GM20431 (cell line): ENCODE results near the gene PEPD.
"Not testable (repeated sequence)": the region's sequence is repeated elsewhere in the genome, so short reads cannot be mapped to it uniquely, and the experiment has no call there.

Experiments
- in situ Hi-C: fragments of 300-500 bp; cut with MseI, MboI; formaldehyde crosslinking; loops from one replicate; pipeline ENCODE4 v1.15.0; 2020; ENCODE audit warnings: low sequenced_read_pairs; ENCODE audit not compliant: unreplicated experiment

Gene PEPD

DNA sequence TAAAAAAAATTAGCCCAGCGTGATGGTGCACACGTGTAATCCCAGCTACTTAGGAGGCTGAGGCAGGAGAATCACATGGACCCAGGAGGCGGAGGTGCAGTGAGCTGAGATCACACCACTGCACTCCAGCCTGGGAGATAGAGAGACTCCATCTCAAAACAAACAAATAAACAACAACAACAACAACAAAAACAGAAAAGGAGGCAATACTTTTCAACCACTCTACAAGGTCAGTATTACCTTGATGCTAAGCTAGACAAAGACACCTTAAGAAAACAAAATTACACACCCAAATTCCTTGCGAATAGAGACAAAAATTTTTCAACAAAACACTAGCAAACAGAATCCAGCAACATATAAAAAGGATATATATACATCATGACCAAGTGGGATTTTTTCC, 39.7 kb downstream of the PEPD start:
- in situ Hi-C loops = no loop called here

DNA sequence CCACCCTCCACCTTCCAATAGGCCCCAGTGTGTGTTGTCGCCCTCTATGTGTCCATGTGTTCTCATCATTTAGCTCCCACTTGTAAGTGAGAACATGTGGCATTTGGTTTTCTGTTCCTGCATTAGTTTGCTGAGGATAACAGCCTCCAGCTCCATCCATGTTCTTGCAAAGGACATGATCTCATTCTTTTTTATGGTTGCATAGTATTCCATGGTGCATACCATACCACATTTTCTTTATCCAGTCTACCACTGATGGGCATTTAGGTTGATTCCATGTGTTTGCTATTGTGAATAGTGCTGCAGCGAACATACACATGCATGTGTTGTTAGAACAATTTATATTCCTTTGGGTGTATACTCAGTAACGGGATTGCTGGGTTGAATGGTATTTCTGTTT, 42.0 kb downstream of the PEPD start:
- in situ Hi-C loops = not testable (repeated sequence)

DNA sequence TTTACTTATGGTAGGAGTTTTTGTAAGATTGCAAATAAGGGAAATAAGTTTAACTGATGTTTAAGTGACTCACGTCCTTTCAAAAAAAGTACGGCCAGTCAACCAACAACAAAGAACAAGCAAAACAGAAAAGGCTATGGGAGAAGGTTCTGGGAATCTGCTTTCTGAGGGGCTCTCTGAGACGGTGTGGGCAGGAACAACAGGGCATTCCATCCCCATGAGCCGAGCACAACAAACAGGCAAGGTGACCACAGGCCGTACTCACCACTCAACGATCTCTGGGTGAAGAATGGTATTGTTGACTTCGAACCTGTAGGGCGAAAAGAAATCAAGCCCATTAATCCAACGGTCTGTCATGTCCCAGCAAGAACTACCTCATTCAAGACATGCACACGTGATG, 43.8 kb downstream of the PEPD start:
- in situ Hi-C loops = no loop called here

DNA sequence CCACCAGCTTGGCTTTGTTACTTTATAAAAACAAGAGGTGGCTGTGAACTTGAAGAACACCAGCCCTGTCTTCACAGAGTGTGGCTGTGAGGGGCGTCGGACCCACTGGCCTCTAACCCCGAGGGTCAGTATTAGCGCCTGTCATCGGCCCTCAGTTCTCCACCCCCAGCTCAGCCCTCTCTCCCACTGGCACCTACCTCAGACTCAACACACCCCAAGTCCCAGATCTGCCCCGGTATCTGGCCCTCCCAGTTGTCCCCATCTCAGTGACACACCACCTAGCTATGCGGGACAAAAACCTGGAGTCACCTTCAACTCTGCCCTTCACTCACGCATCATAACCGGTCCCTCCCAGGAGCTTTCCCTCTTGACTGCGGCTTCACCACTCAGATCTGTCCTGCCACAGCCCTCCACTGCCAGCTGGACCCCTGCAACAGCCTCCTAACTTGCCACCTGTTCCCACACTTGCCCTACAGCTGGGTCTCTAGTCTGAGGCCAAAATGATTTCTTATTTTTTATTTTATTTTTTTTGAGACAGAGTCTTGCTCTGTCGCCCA, 45.4 kb downstream of the PEPD start:
- in situ Hi-C loops = no loop called here

DNA sequence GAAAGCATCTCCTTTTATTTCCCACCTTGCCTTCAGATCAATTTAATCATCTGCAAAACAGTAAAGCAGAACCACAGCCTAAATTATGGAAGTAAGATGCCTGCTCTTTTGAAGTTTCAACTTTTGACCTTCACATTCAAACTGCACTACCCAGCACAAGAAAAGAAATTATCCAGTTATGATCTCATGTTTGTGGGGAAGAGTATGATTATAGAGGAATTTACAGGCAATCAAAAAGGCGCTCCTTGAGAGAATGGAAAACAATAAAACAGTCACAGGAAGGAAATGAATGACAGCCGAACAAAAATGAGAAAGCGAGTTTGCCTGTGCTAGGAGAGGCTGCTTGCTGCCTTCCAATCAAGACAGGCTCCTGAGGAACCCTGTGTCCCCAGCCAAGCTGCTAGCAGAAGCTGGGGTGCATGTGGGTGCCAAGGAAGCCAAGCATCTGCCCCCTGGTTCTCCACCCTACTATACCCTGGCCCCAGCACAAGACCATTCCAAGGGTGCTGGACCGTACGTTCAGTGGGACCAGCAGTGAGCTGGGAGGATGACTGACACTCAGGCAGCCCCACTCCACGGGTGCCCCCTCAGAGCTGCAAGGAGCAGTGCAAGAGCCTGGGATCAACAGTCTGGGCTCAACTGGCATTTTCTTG, 47.8 kb downstream of the PEPD start:
- in situ Hi-C loops = no loop called here

DNA sequence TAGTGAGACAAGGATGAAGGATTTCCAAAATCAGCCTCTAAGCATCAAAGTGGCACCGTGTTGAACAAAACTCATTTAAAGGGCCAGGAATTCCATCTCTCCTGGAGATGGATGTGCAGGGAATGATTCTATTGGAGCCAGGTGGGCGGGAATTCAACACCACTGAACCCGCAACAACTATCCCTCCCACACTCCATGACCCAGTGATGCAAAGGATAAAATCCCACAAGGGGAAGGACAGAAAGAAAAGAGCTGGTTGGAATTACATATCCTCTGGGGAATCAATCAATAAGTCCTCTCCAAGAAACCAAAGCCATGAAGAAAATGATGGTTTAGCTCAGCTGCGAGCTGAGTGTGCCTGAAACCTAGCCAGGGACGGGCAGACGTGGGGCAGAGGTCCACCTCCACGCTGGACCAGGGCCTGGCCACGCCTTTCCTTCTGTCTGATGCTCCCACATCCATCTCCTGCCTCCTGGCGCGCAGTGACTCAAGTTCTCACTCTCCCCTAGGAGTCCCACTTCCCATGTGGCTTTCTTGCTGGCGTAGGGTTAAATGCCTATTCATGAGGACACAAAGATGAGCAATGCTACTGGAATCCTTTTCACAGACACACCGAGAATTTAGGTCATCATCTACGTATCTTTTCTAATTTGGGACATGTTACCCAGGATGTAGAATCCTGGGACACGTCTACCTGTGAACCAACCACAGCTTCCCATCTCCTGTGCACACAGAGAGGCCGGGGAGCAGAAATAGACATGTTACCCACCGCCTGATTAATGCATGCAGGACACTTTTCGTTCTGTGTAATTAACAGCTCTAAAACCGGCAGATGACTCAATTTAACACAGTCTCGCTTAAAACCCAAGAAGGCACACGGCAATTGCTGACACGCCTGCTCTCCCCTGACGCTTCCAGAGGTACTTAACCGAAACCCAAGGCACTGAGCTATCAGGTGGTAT, 48.6 kb downstream of the PEPD start:
- in situ Hi-C loops = no loop called here

DNA sequence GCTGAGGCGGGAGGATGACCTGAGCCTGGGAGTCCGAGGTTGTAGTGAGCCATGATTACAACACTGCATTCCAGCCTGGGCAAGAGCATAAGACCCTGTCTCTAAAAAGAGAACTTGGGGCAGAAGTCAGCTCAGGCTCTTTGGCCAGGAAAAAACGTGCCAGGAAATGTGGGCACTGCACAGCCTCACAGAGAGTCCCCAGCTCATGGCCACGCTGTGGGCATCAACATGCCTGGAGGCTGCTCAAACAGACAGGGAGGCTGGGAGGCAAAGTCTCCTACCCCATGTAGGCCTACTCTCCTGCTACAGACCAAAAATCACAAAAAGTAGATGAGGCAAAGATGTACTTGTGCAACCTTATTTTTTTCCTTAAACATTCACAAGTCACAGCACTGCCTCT, 49.4 kb downstream of the PEPD start:
- in situ Hi-C loops = no loop called here

DNA sequence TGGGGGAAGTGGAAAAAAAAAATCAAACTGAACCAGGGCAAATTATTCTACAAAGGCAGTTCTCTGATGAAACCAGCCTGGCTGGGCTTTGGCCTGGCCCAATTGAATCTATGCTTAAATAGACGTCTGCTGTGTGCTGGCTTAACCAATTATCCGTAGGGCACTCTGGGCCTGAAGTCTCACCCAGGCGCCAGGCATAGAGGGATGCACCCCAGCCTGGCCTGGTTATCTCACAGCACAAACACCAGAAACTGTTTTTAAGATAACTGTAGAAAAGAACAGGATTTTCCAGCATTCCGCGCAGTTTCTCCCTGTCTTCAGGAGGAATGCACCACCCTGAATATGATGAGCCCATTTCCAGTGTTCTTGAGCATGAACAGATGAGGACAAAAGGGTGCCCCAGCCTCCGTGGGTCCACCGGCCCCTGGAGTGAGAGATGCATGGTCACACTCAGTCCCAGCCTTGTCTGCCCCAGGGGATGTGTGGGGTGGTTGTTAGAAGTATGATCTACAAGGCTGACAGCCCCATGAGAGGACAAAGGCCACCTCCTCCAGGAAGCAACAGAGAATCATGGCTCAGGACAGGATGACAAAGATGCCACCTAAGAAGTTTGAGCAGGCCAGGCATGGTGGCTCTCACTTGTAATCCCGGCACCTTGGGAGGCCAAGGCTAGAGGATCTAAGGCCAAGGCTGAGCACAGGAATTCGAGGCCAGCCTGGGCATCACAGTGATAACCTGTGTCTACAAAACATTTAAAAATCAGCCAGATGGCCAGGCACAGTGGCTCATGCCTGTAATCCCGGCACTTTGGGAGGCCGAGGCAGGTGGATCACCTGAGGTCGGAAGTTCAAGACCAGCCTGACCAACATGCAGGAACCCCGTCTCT, 50.2 kb downstream of the PEPD start:
- in situ Hi-C loops = no loop called here

DNA sequence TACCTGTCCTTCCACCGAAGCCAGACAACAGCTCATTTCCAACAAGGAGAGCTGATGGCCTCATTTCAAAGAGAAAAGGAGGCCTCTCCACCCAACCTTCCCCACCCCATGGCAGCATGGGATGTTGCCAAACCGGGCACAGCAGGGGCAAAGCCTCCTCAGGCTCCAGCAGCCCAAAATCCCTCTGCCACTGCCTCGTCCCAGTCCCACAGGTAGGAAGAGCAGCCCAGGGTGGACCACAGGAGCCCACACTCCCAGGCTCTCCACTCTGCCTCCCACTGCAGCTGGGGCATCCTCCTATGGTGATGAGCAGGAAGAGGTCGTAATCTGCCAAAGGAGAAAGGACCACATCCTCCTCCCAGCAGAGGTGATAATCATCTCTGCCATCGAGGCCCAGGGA, 50.9 kb downstream of the PEPD start:
- in situ Hi-C loops = no loop called here

DNA sequence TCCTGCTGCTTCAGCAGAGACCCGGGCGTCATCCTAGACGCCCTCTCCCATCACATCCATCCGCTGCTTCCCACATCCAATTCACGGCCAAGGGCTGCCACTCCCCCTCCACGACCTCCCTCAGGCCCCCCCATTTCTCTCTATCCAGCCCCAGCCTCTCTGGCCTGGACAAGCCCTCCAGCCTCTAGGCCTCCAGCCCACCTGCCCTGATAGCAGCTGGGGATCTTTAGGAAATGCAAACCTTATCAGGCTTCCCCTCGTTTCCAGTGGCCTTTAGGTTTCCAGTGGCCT, 51.6 kb downstream of the PEPD start:
- in situ Hi-C loops = no loop called here

DNA sequence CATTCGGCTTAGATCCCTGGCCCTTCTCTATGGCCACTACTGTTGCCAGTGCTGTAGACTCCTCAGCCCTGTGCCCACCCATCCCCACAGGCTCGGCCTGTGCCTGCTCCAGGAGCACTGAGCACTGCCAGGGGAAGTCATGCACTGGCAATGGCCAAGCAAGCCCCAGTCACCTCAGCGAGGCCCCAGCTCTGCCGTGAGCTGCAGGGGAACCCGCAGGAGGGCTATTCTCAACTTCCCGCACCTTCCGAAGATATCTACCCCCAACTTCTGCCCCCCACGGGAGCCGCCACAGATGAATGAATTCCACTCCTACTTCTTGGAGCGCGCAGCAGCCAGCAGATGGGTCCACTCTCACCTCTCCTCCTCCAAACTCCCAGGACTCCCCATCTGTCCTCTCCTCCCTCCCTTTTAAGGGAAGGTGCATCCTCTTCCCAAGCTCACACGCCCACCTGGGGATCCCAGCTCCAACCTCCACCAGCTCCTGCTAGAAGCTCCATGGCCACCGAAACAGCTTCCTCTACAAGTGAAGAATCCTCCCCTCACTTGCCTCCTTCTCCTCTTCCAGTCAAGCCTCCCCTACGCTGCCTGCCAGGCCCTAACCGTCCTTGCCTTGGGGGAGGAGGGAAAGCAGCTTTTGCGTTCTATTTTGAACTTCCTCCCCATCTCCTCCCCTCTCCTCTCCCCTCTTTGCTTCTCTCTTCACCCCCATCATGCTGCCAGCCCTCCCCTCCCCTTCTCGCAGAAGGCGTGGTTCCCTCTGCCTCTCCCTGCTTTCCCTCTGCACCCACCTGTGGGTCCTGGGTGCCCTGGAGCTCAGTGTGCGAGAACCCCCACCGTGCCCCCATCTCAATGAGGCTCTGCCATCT, 52.2 kb downstream of the PEPD start:
- in situ Hi-C loops = no loop called here

DNA sequence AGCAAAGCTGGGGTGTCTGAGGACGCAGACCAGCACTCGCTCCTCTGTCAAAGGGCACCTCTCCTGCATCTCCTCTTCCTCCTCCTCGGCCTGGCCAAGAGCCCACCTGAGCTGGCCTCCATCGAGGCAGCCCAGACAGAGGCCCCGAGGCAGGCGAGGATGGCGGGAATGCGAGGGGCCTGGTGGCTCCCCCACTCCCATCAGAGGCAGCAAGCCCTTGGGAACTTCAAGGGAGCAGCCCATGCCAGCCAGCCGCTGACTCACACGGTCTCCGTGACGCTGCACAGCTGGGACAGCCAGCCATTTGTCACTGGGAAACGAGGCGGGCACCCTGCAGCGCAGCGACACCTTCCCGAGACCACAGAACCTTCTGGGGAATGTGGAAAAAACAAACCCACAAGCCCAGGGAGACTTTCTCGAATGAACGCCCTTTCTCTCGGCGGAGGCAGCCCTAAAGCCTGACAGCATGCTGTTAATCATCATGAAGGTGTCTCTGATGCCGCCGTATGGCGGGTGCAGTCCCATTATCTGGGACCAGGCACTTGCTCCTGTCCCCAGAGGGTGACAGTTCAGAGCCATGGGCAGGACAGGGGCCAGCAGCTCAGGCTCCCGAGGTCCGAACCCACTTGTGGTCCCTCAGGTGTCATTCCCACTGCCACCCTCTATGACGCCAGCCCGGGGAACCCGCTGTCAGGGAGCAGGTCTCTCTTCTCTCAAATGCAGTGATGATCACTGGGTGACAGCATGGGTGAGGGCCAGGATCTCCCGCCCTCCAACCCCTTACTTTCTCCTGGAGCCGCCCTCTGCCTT, 53.0 kb downstream of the PEPD start:
- in situ Hi-C loops = no loop called here

DNA sequence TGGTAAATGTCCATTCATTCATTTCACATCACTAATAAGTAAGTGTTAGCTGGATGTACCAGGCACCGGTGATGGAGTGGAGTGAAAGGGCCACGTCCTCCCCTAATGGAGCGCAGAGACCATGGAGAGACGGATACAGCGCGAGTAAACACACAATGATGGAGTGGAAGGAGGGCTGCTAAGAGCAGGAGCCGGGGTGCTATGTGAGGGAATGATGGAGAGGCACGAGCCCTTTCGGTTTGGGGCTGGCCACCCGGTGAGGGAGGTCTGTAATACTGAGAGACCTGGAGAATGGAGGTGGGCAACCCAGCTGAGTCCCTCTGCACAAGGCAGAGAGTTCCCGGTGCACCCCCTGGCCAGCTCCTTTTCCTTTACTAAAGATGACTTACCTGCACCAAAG, 53.7 kb downstream of the PEPD start:
- in situ Hi-C loops = no loop called here

DNA sequence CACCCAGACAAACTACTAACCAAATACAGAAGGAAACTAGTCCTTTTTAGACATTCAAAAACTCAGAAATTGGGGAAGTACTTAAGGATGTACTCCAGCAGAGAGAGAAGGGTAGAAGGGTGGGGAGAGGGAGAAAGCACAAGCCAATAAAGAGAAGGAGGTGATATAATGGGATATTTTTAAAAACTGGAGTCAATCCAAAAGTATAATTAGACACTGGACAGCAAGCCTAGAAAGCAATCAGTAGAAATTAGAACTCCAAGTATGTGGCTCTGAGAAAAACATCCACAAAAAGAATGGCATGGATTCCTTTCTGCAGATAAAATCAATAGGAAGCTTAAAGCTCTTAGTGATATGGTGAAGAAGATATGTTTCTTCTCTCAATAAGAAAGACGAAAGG, 55.8 kb downstream of the PEPD start:
- in situ Hi-C loops = no loop called here

DNA sequence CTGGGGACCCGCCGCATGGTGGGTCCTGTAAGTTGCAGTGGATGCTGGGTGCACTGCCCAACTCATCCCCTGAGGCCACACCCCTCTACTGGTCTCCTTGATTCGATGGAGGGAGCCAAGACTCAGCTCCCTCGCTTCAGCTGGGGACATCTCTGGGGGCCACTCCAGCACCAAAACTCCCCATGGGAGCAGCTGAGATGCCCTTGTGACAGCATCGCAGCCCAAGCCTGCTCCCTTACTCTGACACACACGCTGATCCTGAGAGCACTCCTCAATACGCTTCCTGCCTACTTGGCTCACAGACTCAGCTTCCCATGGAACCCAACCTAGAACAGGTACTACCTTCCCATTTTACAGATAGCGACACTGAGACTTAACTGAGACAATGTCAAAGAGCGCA, 56.2 kb downstream of the PEPD start:
- in situ Hi-C loops = no loop called here

DNA sequence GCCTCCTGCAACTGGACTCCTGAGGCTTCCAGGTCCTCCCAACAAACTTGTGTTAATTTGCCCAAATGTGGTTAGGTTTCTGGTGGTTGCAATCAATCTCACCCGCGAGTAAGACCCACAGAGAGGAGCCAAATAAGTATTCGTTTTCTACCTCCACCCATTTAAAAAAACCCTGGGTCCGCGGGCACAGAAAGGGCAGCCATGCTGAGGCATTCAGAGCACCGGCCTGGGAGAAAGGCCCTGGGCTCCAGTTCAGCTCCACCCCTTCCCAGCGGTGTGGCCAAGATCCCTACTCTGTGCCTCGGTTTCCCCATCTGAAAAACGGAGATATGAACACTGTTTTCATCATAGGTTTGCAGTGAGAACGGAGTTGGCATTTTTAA, 56.9 kb downstream of the PEPD start:
- in situ Hi-C loops = no loop called here

DNA sequence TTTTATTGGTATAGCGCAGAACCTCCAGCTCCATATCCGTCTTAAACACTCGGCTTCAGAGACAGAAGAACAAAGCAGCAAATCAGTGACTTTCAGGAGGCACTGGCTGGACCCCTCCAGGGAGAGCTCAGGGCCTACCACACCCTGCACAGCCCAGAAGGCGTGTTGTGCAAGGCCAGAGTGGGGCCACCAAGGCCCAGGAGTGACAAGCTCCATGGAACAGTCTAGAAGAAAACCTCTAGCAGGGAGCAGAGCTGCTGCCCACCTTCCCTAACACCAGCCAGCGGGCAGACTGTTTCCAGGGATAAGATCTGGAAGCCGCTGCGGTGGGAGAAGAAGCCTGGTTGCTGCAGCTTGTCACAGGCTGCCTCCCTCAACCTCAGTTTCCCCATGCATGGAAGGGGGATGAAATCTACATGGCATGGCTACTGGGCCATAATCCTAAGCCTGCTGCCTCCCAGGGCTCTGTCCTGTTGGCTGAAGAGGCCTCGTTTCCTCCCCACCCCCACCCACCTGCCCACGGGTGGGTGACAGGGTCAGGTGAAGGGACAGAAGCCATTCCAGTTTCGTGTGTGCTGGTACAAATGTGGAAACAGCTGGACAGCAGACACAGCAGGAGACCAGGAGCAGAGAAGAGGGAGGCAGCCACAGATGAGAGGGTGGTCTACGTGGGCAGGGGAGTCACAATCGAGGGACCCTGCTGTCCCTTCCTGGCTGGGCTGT, 57.4 kb downstream of the PEPD start:
- in situ Hi-C loops = no loop called here

DNA sequence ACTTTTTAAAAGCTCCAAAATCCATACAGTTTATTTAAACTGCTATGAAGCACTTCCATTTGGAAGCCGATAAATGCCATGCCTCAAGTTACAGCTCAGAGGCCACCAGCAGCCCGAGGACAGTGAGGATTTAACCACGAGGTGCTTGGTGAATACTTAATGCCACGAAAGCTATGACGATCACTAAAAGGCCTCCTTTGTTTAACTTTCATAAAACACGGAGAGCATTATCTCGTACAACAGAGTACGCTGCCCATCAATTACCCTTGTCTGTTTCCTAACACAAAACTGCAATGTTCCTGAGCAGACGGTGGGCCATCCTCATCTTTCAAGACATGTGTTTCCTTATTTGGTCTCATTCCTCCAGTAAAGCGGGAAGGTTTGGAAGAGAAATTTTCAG, 58.4 kb downstream of the PEPD start:
- in situ Hi-C loops = no loop called here
